SK-N-SH treated with all-trans-retinoic acid at 6 μM for 48 hours (cell line): Measurements from ENCODE around the gene CASKIN1.

Experiments
- ATAC-seq: fragments of 200-7000 bp; cut with Tn5 transposase; 3 replicates; pipeline ENCODE4 v1.9.1; 2020; ENCODE audit warnings: mild to moderate bottlenecking, moderate library complexity
- ARNTL ChIP-seq: fragments of 450-650 bp; formaldehyde crosslinking; IDR thresholded peaks from 2 replicates; pipeline ENCODE4 v1.5.0; 2020; ENCODE audit warnings: low read depth, mild to moderate bottlenecking, moderate library complexity, borderline replicate concordance
- BACH2 ChIP-seq: fragments of 250-450 bp; sonication (Bioruptor Pico); IDR thresholded peaks from 2 replicates; pipeline ENCODE4 v1.9.0; 2021; ENCODE audit warnings: mild to moderate bottlenecking, borderline replicate concordance
- CREB5 ChIP-seq: fragments of 250-450 bp; sonication (Bioruptor Pico); IDR thresholded peaks from 2 replicates; pipeline ENCODE4 v1.5.1; 2020; ENCODE audit warnings: low read depth, mild to moderate bottlenecking, moderate library complexity
- CSDC2 ChIP-seq: fragments of 250-450 bp; sonication (Bioruptor Pico); IDR thresholded peaks from 2 replicates; pipeline ENCODE4 v1.5.0; 2020; ENCODE audit warnings: mild to moderate bottlenecking, moderate library complexity
- CSRNP3 ChIP-seq: fragments of 250-450 bp; sonication (Bioruptor Pico); IDR thresholded peaks from 2 replicates; pipeline ENCODE4 v1.5.1; 2021; ENCODE audit warnings: mild to moderate bottlenecking, moderate library complexity
- ESRRG ChIP-seq: fragments of 250-450 bp; sonication (Bioruptor Pico); IDR thresholded peaks from 2 replicates; pipeline ENCODE4 v1.6.1; 2021; ENCODE audit warnings: mild to moderate bottlenecking
- GLIS3 ChIP-seq: fragments of 250-450 bp; sonication (Bioruptor Pico); IDR thresholded peaks from 2 replicates; pipeline ENCODE4 v1.5.0; 2020; ENCODE audit warnings: mild to moderate bottlenecking, moderate library complexity
- OSR1 ChIP-seq: fragments of 250-450 bp; sonication (Bioruptor Pico); IDR thresholded peaks from 2 replicates; pipeline ENCODE4 v1.8.0; 2022; ENCODE audit warnings: moderate library complexity, mild to moderate bottlenecking, inconsistent platforms
- PATZ1 ChIP-seq: fragments of 250-450 bp; sonication (Bioruptor Pico); IDR thresholded peaks from 2 replicates; pipeline ENCODE4 v1.8.0; 2020; ENCODE audit warnings: mild to moderate bottlenecking, moderate library complexity, borderline replicate concordance
- POU6F1 ChIP-seq: fragments of 250-450 bp; sonication (Bioruptor Pico); IDR thresholded peaks from 2 replicates; pipeline ENCODE4 v1.8.0; 2021; ENCODE audit warnings: low read depth, mild to moderate bottlenecking, moderate library complexity, borderline replicate concordance
- PPARA ChIP-seq: fragments of 250-450 bp; sonication (Bioruptor Pico); IDR thresholded peaks from 2 replicates; pipeline ENCODE4 v1.5.0; 2020; ENCODE audit warnings: mild to moderate bottlenecking, borderline replicate concordance
- RARB ChIP-seq: fragments of 250-450 bp; sonication (Bioruptor Pico); IDR thresholded peaks from 2 replicates; pipeline ENCODE4 v1.8.0; 2021; ENCODE audit warnings: mild to moderate bottlenecking, moderate library complexity
- SNAI2 ChIP-seq: fragments of 250-450 bp; sonication (Bioruptor Pico); IDR thresholded peaks from 2 replicates; pipeline ENCODE4 v1.5.0; 2020; ENCODE audit warnings: mild to moderate bottlenecking, moderate library complexity
- TCF4 ChIP-seq: fragments of 250-450 bp; sonication (Bioruptor Pico); IDR thresholded peaks from 2 replicates; pipeline ENCODE4 v1.8.0; 2021; ENCODE audit warnings: mild to moderate bottlenecking, moderate library complexity, borderline replicate concordance
- TOX ChIP-seq: fragments of 250-450 bp; sonication (Bioruptor Pico); IDR thresholded peaks from 2 replicates; pipeline ENCODE4 v1.8.0; 2021; ENCODE audit warnings: mild to moderate bottlenecking, moderate library complexity, borderline replicate concordance
- ZC3H10 ChIP-seq: fragments of 250-450 bp; sonication (Bioruptor Pico); IDR thresholded peaks from 2 replicates; pipeline ENCODE4 v1.5.1; 2021; ENCODE audit warnings: mild to moderate bottlenecking, moderate library complexity
- ZFP3 ChIP-seq: fragments of 250-450 bp; sonication (Bioruptor Pico); IDR thresholded peaks from 2 replicates; pipeline ENCODE4 v1.5.0; 2020; ENCODE audit warnings: mild to moderate bottlenecking, moderate library complexity
- ZFP30 ChIP-seq: fragments of 450-650 bp; formaldehyde crosslinking; IDR thresholded peaks from 2 replicates; pipeline ENCODE4 v1.5.0; 2022; ENCODE audit warnings: mild to moderate bottlenecking, moderate library complexity
- ZNF565 ChIP-seq: fragments of 450-650 bp; formaldehyde crosslinking; conservative IDR thresholded peaks from 2 replicates; pipeline ENCODE4 v1.5.0; 2020; ENCODE audit warnings: low read depth, mild to moderate bottlenecking, moderate library complexity
- ZNF70 ChIP-seq: fragments of 450-650 bp; formaldehyde crosslinking; IDR thresholded peaks from 2 replicates; pipeline ENCODE4 v1.5.0; 2020; ENCODE audit warnings: mild to moderate bottlenecking, moderate library complexity
- ZNF8 ChIP-seq: fragments of 450-650 bp; formaldehyde crosslinking; IDR thresholded peaks from 2 replicates; pipeline ENCODE4 v1.5.0; 2020; ENCODE audit warnings: mild to moderate bottlenecking, moderate library complexity

Gene CASKIN1

GRCh38 chr16:2177561-2177960 is 18.8 kb downstream of the CASKIN1 start:
- TF ChIP-seq ZFP3 (no peak), ZNF70 (CRISPR knock-in tag) (no peak), PPARA (CRISPR knock-in tag) (no peak), CSDC2 (CRISPR knock-in tag) (no peak), TCF4 (no peak), ZNF8 (CRISPR knock-in tag) (no peak), RARB (CRISPR knock-in tag) (no peak), OSR1 (no peak), TOX (no peak)
- no peak for ATAC-seq

- no peak for TF ChIP-seq CREB5 (CRISPR knock-in tag)
- TF ChIP-seq ZFP30 (CRISPR knock-in tag), result no peak
Measured at GRCh38 chr16:2177101-2177500, 19.3 kb downstream of the CASKIN1 start.

GRCh38 chr16:2176047-2176446 is 20.4 kb downstream of the CASKIN1 start:
- TF ChIP-seq CREB5 (CRISPR knock-in tag) (no peak), ESRRG (CRISPR knock-in tag) (no peak), RARB (CRISPR knock-in tag) (no peak), TOX (no peak), PATZ1 (CRISPR knock-in tag) (no peak), ZFP3 (no peak), CSDC2 (CRISPR knock-in tag) (no peak), BACH2 (no peak), ZC3H10 (CRISPR knock-in tag) (no peak), POU6F1 (CRISPR knock-in tag) (no peak), ZNF565 (CRISPR knock-in tag) (no peak), ARNTL (no peak), ZNF70 (CRISPR knock-in tag) (no peak), CSRNP3 (CRISPR knock-in tag) (no peak), GLIS3 (no peak), TCF4 (no peak)
- TF ChIP-seq, all 23 proteins: peak for 0
- no peak for ATAC-seq

More at GRCh38 chr16:2177101-2177500, 19.3 kb downstream of the CASKIN1 start:
- no peak for ATAC-seq

GRCh38 chr16:2175454-2175853 is 21.0 kb downstream of the CASKIN1 start:
- no peak for ATAC-seq
- no peak for TF ChIP-seq TOX
- no peak for TF ChIP-seq ZNF565 (CRISPR knock-in tag)
- no peak for TF ChIP-seq SNAI2
- no peak for TF ChIP-seq CSRNP3 (CRISPR knock-in tag)
- no peak for TF ChIP-seq ZFP3
- TF ChIP-seq ZFP30 (CRISPR knock-in tag), result no peak
- TF ChIP-seq PATZ1 (CRISPR knock-in tag), result no peak
